Measurements from ENCODE around the gene FUT6.
"Not testable (repeated sequence)": the region's sequence is repeated elsewhere in the genome, so short reads cannot be mapped to it uniquely, and the experiment has no call there.

FUT6 gene

DNA sequence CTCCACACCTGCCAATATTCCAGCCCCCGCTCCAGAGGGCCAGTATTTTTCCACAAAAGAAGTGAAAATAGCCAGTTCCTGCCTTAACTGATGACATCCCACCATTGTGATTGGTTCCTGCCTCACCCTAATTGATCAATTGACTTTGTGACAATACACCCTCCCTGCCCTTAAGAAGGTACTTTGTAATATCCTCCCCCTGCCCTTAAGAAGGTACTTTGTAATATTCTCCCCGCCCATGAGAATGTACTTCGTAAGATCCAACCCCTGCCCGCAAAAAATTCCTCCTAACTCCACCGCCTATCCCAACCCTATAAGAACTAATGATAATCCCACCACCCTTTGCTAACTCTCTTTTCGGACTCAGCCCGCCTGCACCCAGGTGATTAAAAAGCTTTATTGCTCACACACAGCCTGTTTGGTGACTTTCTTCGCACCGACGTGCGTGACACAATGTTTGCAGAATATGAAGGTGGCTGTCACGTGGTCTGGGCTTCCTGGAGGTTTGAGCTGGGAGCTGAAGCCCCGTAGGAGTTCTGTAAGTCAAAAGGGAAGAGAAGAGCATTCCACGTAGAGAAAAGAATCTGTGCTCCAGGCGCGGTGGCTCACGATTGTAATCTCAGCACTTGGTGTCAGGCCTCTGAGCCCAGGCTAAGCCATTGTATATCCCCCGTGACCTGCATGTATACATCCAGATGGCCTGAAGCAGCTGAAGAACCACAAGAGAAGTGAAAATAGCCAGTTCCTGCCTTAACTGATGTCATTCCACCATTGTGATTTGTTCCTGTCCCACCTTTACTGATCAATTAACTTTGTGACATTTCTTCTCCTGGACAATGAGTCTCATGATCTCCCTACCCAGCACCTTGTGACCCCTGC lies 17.9 kb upstream of the FUT6 start:
- no peak for DNase-seq

DNA sequence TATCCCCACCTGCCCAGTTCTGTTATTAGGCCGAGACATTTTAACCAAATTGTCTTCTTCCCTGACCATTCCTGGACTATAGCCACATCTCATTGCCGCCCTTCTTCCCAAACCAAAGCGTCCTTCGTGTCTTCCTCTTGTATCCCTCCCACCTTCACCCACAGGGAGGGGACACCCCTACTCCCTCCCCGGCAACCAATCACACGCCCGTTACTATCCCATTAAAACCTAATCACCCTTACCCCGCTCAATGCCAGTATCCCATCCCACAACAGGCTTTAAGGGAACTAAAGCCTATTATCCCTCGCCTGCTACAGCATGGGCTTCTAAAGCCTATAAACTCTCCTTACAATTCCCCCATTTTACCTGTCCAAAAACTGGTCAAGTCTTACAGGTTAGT lies 15.6 kb upstream of the FUT6 start:
- not testable (repeated sequence) for DNase-seq

DNA sequence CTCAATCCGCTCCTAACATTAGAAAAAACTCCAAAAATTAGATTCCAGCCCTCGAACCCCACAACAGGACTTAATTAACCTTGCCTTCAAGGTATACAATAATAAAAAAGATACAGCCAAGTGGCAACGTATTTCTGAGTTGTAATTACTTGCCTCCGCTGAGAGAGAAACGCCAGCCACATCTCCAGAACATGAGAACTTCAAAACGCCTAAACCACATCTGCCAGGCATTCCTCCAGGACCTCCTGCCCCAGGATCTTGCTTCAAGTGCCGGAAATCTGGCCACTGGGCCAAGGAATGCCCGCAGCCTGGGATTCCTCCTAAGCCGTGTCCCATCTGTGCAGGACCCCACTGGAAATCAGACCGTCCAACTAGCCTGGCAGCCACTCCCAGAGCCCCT lies 14.6 kb upstream of the FUT6 start:
- not testable (repeated sequence) for DNase-seq

DNA sequence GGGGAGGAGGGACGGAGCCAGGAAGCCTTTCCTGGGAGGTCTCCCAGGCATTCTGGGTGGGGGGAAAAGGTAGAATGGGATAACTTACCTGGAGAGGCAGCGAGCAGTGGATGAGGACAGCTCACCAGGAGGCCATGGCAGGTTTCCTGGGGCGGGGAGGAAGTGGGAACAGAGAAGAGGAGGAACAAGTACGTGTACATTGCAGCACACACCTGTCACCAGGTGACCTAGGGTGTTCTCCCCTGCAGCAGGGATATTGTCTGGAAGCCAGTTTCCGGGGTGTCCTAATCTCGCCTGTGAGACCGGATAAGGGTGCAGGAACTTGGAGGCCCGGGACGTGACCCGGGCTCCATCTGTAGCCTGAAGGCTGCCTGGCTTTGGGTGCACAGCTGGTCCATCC lies 11.8 kb upstream of the FUT6 start, which contains the start of gene FUT3:
FUT3 (minus strand) TSS at position 148 of the 400 bp plus-strand sequence.
- no peak for DNase-seq

DNA sequence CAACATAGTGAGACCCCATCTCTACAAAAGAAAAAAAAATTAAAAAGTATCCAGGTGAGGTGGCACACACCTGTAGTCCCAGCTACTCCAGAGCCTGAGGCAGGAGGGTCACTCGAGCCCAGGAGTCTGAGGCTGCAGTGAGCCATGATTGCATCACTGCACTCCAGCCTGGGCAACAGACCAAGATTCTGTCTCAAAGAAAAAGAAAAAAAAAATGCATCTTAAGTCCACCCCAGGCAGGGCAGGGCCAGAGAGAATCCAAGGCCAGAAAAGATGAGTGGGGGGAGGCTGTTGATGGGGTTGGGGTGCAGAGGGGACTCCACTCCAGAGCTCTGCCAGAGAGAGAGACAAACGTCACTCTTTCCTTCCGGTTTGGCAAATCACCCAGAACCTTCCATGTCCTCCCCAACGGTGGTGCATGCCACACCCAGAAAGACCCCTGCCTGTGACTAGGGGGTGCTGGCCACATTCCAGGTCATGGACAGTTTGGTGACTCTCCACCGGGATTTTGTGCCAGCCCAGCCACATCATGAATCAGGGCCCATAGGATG lies 11.3 kb upstream of the FUT6 start:
- no peak for DNase-seq

DNA sequence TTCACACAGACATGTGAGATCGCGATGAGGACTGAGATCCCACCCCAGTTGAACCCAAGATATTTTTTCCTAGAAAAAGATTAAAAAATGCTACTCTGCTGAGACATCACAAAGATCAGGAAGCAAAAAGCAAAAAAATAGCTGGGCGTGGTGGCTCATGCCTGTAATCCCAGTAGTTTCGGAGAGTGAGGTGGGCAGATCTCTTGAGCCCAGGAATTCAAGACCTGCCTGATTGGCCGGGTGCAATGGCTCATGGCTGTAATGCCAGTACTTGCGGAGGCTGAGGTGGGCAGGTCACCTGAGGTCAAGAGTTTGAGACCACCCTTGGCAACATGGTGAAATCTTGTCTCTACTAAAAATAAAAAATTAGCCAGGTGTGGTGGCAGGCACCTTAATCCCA lies 10.7 kb upstream of the FUT6 start:
- DNase-seq, result no peak

DNA sequence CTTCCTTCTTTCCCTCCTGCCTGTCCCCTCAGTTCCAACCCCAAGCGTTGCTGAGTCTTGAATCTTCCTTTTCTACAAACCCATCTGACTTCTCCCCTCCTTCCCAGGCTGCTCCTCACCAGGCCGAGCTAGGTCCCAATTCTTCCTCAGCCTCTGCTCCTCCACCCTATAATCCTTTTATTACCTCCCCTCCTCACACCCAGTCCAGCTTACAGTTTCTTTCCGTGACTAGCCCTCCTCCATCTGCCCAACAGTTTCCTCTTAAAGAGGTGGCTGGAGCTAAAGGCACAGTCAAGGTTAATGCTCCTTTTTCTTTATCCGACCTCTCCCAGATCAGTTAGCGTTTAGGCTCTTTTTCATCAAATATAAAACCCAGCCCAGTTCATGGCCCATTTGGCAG lies 9.1 kb upstream of the FUT6 start:
- not testable (repeated sequence) for DNase-seq

DNA sequence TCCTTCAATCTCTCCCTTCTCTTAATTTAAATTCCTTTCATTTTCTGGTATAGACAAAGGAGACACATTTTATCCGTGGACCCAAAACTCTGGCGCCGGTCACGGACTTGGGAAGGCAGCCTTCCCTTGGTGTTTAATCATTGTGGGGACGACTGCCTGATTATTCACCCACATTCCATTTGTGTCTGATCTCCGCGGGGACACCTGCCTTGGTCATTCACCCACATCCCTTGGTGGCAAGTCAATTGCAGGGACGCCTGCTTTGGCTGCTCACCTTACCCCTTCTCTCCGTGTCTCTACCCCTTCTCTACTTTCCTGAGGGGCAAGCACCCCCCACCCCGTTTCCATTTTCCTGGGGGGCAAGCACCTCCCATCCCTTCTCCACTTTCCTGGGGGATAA lies 8.3 kb upstream of the FUT6 start:
- DNase-seq, result not testable (repeated sequence)

DNA sequence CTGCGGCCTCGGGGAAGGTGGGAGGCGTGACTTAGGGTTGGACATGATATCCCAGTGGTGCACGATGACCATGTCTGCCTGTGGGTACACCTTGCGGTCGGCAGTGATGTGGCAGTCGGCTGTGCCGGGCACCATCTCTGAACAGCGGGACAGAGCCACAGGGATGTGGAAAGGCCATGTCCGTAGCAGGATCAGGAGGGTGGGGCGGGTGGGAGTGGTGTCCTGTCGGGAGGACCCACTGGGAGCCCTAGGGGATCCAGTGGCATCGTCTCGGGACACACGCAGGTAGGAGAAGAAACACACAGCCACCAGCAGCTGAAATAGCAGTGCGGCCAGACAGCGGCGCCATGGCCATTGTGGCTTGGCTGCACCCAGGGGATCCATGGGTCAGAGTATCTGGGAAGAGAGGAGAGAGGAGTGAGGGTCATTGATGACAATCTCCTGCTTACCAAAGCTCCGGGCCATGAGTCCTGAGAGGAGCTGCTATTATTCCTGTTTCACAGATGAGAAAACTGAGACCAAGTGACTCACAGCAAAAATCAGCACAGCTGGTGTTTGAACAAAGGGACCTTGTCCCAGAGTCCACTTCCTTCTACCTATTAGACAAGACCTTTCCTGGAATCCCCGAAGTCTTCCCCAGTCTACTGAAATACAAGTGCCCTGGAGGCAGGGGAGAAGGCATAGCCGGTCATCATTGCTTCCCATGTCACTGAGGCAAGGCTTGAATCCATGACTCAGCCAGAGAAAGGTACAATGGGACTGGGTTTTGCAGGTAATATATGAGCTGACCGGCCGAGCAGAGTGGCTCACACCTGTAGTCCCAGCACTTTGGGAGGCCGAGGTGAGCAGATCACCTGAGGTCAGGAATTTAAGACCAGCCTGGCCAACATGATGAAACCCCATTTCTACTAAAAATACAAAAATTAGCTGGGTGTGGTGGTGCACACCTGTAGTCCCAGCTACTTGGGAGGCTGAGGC lies 5.2 kb upstream of the FUT6 start:
- DNase-seq, result no peak

DNA sequence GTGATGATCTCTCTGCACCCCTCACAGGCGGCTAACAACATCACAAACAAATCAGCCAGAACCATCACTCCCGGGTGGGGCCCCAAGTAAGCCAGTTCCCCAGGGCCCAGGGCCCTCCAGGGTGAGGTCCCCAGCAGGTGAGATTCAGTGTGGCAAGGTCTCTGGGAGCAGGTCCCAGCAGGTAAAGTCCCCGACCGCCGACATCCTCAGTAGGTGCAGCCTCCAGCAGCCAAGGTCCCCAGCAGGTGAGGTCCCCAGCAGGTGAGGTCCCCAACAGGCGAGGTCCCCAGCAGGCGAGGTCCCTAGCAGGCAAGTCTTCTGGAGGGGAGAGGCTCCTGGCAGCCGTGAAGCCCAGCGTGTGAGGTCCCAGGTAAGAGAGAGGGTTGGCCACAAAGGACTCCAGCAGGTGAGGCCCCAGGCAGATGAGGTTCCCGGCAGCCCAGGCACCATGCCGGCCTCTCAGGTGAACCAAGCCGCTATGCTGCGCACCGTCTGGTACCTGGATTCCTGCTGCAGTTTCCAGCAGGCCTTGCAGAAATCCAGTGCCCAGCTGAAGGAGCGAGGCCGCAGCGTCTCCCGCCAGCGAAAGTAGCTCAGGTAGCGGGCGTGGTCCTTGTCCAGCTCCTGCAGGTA lies 3.9 kb upstream of the FUT6 start:
- DNase-seq, result no peak

DNA sequence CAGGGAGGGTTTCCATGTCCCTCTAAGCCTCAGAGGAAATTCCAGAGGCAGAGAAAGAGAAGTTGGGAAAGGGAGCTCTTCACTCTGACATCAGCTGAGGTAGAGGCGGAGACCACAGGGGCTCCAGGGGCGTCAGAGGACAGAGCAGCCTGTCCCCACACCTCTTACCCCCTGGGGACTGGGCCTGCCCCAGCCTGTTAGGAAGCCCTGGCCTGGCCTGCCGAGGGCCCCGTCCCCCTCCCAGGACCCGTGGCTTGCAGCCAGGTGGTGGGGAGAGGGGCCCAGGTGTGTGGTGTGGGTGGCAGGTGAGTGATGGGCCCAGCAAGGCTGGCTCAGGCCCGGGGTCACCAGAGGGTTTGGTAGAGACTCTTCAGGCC lies 2.2 kb upstream of the FUT6 start:
- not testable (repeated sequence) for DNase-seq

DNA sequence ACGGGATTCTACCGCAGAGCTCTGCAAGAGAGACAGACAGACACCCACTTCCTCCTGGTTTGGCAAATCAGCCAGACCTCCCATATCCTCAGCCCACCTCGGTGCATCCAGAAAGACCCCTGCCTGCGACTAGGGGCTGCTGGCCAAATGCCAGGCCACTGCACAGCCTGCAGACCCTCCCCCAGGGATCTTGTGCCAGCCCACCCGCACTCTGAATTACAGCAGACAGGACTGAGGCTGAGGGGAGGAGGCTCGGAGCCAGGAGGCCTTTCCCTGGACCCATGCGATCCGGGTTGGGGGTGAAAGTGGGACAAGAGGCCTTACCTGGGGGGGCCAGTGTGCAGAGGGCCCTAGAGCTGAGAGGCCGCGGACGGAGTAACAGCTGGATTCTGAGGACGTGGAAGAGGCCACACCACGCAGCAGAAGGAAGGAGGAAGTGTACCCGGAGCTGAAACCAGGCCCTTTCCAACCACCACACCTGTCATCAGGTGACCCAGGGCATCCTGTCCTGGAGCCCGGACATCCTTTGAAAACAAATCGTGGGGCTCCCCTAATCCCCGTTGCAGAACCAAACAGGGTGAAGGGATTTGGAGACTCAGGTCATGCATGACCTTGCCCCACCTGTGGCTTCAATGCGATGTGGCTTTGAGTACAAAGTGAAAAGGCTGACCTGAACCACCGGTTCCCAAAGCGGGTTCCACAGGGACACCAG lies 993 bp downstream of the FUT6 start:
- no peak for DNase-seq

DNA sequence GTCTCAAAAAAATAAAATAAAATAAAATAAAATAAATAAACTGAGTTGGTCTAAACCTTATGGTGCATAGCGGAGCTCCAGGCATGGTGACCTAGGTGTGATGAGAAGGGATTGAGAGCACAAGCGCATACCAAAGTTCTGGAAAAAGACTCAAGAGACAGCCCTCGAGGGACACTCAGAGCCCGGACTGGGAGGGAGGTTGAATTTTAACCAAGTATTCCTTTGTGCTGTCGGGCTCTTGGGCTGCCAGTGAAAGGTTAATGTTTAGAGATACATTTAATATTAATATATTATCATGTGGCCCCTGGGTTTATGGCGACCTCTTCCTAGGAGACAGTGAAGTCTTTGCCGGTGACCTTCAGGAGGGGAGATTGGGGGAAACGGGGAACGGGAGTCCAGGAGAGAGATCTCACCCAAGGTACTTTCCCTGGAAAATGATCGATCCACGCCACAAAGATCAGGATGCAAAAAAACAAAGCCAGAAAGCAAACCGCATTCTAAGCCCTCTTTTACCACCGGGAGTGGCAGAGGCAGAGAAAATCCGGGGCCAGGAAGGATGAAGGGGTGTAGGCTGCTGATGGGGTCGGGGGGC lies 1.6 kb downstream of the FUT6 start:
- DNase-seq, result no peak

DNA sequence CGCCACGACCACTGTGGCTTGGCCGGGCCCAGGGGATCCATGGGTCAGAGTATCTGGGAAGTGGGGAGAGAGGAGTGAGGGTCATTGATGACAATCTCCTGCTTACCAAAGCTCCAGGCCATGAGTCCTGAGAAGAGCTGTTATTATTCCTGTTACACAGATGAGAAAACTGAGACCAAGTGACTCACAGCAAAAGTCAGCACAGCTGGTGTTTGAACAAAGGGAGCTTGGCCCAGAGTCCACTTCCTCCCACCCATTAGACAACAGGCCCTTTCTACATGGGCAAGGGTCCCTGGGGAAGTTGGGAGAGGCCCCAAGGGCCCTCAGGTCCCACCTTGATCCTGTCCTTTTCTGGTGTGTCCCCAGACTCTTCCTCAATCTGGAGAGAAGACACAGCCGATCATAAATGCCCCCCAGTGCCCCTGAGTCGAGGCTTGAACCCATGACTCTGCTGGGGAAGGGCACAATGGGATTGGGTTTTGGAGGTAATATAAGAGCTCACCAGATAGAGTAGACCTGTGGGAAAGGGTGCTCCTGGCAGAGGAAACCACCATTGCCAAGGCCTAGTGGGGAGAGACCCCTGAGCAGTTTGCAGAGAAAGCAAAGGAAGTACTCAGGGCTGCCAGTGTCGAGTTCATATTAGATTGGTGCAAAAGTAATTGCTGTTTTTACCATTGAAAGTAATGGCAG lies 6.8 kb downstream of the FUT6 start:
- DNase-seq, result no peak

DNA sequence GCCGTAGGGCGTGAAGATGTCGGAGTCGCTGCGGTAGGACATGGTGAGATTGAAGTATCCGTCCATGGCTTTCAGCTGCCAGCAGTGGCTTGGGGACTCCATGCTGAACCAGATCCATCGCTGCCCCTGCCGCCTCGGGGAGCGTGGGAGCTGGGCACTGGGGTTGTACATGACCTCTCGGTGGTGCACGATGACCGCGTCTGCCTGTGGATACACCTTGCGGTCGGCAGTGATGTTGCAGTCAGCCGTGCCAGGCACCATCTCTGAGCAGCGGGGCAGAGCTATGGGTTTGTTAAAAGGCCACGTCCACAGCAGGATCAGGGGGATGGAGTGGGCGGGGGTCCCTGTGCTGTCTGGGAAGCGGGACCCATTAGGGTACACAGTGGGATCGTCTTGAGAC lies 7.4 kb downstream of the FUT6 start:
- DNase-seq, result no peak

DNA sequence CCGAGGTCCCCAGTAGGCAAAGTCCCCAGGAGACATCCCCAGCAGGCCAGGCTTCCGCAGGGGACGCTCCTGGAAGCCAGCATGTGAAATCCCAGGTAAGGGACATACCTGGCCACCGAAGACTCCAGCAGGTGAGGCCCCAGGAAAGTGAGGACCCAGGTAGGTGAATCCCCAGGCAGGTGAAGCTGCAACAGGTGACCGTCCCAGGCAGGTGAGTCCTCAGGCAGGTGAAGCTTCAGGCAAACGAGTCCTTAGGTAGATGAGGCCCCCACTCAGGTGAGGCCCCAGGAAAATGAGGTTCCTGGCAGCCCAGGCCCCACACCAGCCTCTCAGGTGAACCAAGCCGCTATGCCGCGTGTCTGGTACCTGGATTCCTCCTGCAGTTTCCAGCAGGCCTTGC lies 8.3 kb downstream of the FUT6 start:
- no peak for DNase-seq

DNA sequence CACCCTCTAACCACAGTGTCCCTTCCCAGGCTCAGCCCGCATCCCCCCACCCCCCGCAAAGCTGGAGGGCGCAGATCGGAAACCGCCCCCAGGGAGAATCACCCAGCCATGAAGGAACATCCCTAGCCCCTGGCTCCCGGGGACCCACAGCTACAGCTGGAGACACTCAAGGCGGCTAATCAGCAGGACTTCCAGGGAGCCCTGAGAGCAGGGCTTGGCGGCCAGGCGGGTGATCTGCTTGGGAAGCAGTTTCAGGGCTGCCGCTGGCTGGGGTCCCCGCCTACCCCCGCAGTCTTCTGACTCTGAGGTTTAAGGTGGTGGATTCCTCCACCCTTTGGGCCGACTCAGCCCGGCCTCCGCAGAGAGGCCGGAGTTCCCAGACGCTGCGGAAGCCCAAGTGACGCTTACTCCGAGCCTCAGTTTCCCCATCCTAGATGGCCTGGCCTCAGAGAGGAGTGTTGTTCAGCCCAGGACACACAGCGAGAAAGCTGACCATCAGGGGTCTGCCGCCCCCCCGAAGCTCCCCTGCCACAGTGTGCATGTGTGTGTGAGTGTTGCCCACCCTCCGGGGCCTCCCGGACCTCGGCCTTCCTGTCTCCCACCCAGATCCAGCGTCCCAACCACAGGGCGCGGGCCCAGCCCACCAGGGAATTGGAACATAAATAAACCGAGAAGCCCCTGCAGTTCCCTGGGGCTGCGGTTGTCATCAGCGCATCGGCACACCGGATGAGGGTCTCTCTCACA lies 9.8 kb downstream of the FUT6 start:
- no peak for DNase-seq

DNA sequence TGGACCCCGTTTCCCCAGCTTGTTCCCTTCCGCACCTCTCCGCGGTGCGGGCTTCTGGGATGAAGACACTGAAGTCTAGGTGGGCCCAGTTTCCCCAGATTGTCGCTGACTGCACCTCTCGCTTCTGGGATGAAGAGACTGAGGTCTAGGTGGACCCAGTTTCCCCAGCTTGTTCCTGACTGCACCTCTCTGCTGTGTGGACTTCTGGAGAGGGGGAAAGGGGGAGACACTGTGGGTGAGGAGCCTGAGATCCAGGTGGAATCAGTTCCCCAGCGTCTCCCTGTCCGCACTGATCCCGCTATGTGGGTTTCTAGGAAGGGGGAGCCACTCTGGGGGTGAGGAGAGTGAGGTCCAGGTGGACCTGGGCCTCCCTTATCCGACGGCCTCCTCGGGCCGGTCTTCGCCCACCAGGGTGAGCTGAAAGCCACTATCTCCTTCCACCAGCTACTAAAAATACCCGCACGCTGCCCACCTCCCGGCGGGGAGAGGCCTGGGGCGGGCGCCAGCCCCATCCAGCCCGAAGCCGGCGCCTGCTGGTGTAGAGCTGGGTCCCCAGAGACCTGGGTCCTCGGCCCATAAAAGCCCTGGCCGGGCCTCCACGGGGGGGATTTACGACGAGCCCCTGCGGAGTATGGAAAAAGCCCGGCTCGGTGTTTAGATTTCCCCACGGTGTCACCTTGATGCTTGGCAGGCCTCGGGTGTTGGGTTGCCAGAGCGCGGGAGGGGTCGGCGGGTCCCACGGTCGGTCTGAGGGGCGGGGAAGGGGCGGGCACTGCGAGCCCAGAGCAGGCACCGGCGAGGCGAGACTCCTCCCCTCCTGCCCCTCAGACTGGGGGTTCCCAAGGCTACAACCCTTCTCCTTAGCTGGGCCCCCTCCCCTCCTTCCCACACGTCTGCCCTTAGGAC lies 10.6 kb downstream of the FUT6 start:
- DNase-seq, result peak; percentile 27
